BJ (cell line): ENCODE results near the gene ZBTB40. TPM values are rescaled to one million over a fixed set of nuclear protein-coding genes. Genes with fewer than 3 reads are reported as not detected.
A peak's percentile ranks its signal among the peaks of the same experiment; 100 is the strongest.

Experiments used
- CTCF ChIA-PET: fragments of 350-600 bp; formaldehyde crosslinking; extraction: SDS; loops from one replicate; lab custom pipeline; 2021; ENCODE audit warnings: antibody characterized with exemption, inconsistent platforms; lab: Yijun Ruan, JAX
- POLR2A ChIA-PET: fragments of 300-600 bp; sonication (Branson Sonifier 250); formaldehyde crosslinking; extraction: SDS; loops from one replicate; lab custom pipeline; 2021; ENCODE audit warnings: antibody characterized with exemption; lab: Charles Lee
- DNase-seq: peaks from one replicate; pipeline ENCODE4 v3.0.0-alpha.2; 2011; ENCODE audit warnings: low read depth
- H3K27me3 ChIP-seq: 2 replicates; pipeline ENCODE4 v1.6.0; 2011; ENCODE audit warnings: low read length; ENCODE audit not compliant: control insufficient read depth, insufficient read depth
- H3K36me3 ChIP-seq: 2 replicates; pipeline ENCODE4 v1.5.1; 2011; ENCODE audit warnings: low read length; ENCODE audit not compliant: control insufficient read depth, insufficient read depth
- H3K4me3 ChIP-seq: 2 replicates; pipeline ENCODE4 v1.5.1; 2011; ENCODE audit warnings: low read depth, mild to moderate bottlenecking, control low read depth, low read length
- CTCF ChIP-seq: IDR thresholded peaks from 2 replicates; pipeline ENCODE4 v1.5.1; 2011; ENCODE audit warnings: low read depth, mild to moderate bottlenecking, control low read depth, inconsistent platforms, low read length, moderate library complexity; ENCODE audit not compliant: insufficient read depth
- polyA plus RNA-seq: library from polyadenylated mRNA; depleted of rRNA; stranded (reverse); fragments of >200 nt; gene quantifications from 2 replicates; pipeline ENCODE4 v1.2.3, GENCODE V29; 2011

ZBTB40 gene
- polyA plus RNA-seq, 1 experiment, result 5.0 TPM

- Histone ChIP-seq H3K27me3 (peaks cover 3% of the 10 kb centered on the region), H3K4me3 (peak overlapping the region; percentile 39), H3K36me3 (no peaks in the 10 kb centered on the region)
- CTCF ChIA-PET, result interaction anchor here (0.7 kb wide), 1 partner anchor 867 kb away, joined by 3 read pairs; no protein-coding TSS in a partner anchor
- no peak for DNase-seq
- no peak for TF ChIP-seq CTCF
- POLR2A ChIA-PET, result no interaction called here
Measured at GRCh38 chr1:22428672-22429071, 23.0 kb upstream of the ZBTB40 start.

GRCh38 chr1:22431965-22432364 lies 19.7 kb upstream of the ZBTB40 start:
- Histone ChIP-seq H3K27me3 (peaks cover 1% of the 10 kb centered on the region; the same call in 1 of the 2 replicates), H3K4me3 (no peak overlapping the region), H3K36me3 (no peaks in the 10 kb centered on the region)
- no peak for DNase-seq
- ChIA-PET POLR2A (no interaction called here), CTCF (no interaction called here)
- TF ChIP-seq CTCF, result no peak

- DNase-seq, result no peak
- POLR2A ChIA-PET, result no interaction called here
Measured at GRCh38 chr1:22434717-22435116, 16.9 kb upstream of the ZBTB40 start.

GRCh38 chr1:22436948-22437347 lies 14.7 kb upstream of the ZBTB40 start:
- CTCF ChIA-PET, result no interaction called here

More at GRCh38 chr1:22434717-22435116, 16.9 kb upstream of the ZBTB40 start:
- peaks cover 1% of the 10 kb centered on the region; the same call in 1 of the 2 replicates for H3K27me3 ChIP-seq
- TF ChIP-seq CTCF, result no peak
- no peaks in the 10 kb centered on the region for H3K36me3 ChIP-seq
- H3K4me3 ChIP-seq, result no peak overlapping the region
- CTCF ChIA-PET, result interaction anchor here (1.1 kb wide), 1 partner anchor 207 kb away, joined by 3 read pairs; no protein-coding TSS in a partner anchor

GRCh38 chr1:22437573-22437972 lies 14.1 kb upstream of the ZBTB40 start:
- no peak for TF ChIP-seq CTCF
- H3K36me3 ChIP-seq, result no peaks in the 10 kb centered on the region
- no peak overlapping the region for H3K4me3 ChIP-seq
- H3K27me3 ChIP-seq, result no peaks in the 10 kb centered on the region; the same call in 1 of the 2 replicates
- CTCF ChIA-PET, result no interaction called here
- DNase-seq, result no peak
- POLR2A ChIA-PET, result no interaction called here

More at GRCh38 chr1:22436948-22437347, 14.7 kb upstream of the ZBTB40 start:
- POLR2A ChIA-PET, result no interaction called here
- no peak for TF ChIP-seq CTCF
- DNase-seq, result no peak
- peaks cover under 1% of the 10 kb centered on the region; the same call in 1 of the 2 replicates for H3K27me3 ChIP-seq
- no peak overlapping the region for H3K4me3 ChIP-seq
- no peaks in the 10 kb centered on the region for H3K36me3 ChIP-seq
